T-cell (primary cell): ENCODE data around the gene RBM33. TPM values are rescaled to one million over a fixed set of nuclear protein-coding genes. Genes with fewer than 3 reads are reported as not detected.

Experiments
- ATAC-seq, 4 experiments: fragments of 200-7000 bp in 3 of 4; fragments of 150-1000 bp in 1 of 4; cut with Tn5 transposase; replicated peaks in 1 of 4; 1 replicate in 3 of 4; 2 replicates in 1 of 4; pipeline ENCODE4 v1.10.0; 2021; ENCODE audit warnings: moderate library complexity in 3 of 4, mild to moderate bottlenecking in 2 of 4, moderate number of reproducible peaks in 1 of 4
- CTCF ChIA-PET, 2 donors: fragments of 300-600 bp; sonication (Branson Sonifier 250); formaldehyde crosslinking; loops; one replicate each; lab custom pipeline; 2022; ENCODE audit warnings: antibody characterized with exemption in 2 of 2; lab: Charles Lee
- POLR2A ChIA-PET, 2 donors: fragments of 300-600 bp; sonication (Branson Sonifier 250); formaldehyde crosslinking; loops; one replicate each; lab custom pipeline; 2022; ENCODE audit warnings: antibody characterized with exemption in 2 of 2; lab: Charles Lee
- DNase-seq, 35 experiments: peaks; one replicate each; pipeline versions ENCODE4 v3.0.0 to v3.0.0-alpha.2; 2013 to 2023
- H3K27ac ChIP-seq: one replicate; pipeline ENCODE4 v1.5.1; 2013; ENCODE audit warnings: low read length
- H3K27me3 ChIP-seq, 2 experiments: replicated peaks in 1 of 2; 1 replicate in 1 of 2; 2 replicates in 1 of 2; pipeline versions ENCODE4 v1.6.1 to v1.7.0; 2013; ENCODE audit warnings: low read length in 1 of 2, mixed read lengths in 1 of 2; ENCODE audit not compliant: control insufficient read depth in 2 of 2, insufficient read depth in 2 of 2; ENCODE audit errors: extremely low read depth in 1 of 2
- H3K36me3 ChIP-seq, 2 donors: 1 replicate in 1 of 2; 2 replicates in 1 of 2; pipeline versions ENCODE4 v1.6.1 to v1.7.0; 2013; ENCODE audit warnings: low read length in 1 of 2; ENCODE audit not compliant: control insufficient read depth in 2 of 2, insufficient read depth in 1 of 2; ENCODE audit errors: extremely low read depth in 1 of 2
- H3K4me1 ChIP-seq, 2 experiments: 1 replicate in 1 of 2; 2 replicates in 1 of 2; pipeline versions ENCODE4 v1.6.1 to v1.7.0; 2013; ENCODE audit warnings: low read length in 2 of 2, mixed read lengths in 1 of 2; ENCODE audit not compliant: insufficient read depth in 2 of 2, control insufficient read depth in 1 of 2; ENCODE audit errors: extremely low read depth in 1 of 2
- H3K4me3 ChIP-seq, 2 donors: 1 replicate in 1 of 2; 2 replicates in 1 of 2; pipeline versions ENCODE4 v1.5.1 to v1.7.0; 2013; ENCODE audit warnings: mild to moderate bottlenecking in 2 of 2, low read length in 1 of 2, moderate library complexity in 1 of 2; ENCODE audit not compliant: control insufficient read depth in 1 of 2; ENCODE audit errors: extremely low read depth in 1 of 2
- H3K9me3 ChIP-seq: 2 replicates; pipeline ENCODE4 v1.7.0; 2013
- H3K27ac Mint-ChIP-seq, 2 donors: one replicate each; pipeline ENCODE4 v1.8.0; 2020 to 2021; ENCODE audit warnings: mild to moderate bottlenecking in 2 of 2, mixed read lengths in 2 of 2
- H3K27me3 Mint-ChIP-seq, 2 donors: one replicate each; pipeline ENCODE4 v1.8.0; 2021 to 2022; ENCODE audit warnings: mixed read lengths in 2 of 2
- H3K36me3 Mint-ChIP-seq: one replicate; pipeline ENCODE4 v1.8.0; 2021; ENCODE audit warnings: mixed read lengths
- H3K4me1 Mint-ChIP-seq, 3 donors: one replicate each; pipeline ENCODE4 v1.8.0; 2020 to 2022; ENCODE audit warnings: mixed read lengths in 3 of 3, mild to moderate bottlenecking in 1 of 3
- H3K4me3 Mint-ChIP-seq, 3 donors: one replicate each; pipeline ENCODE4 v1.8.0; 2020 to 2022; ENCODE audit warnings: mild to moderate bottlenecking in 3 of 3, mixed read lengths in 3 of 3, moderate library complexity in 3 of 3
- H3K9me3 Mint-ChIP-seq, 3 donors: one replicate each; pipeline ENCODE4 v1.8.0; 2020 to 2022; ENCODE audit warnings: mixed read lengths in 3 of 3
- WGBS: methylation state at CpG from one replicate; pipeline ENCODE4 v1.1.5; 2013; ENCODE audit warnings: missing lambda C conversion rate; ENCODE audit not compliant: insufficient coverage; 5-methylcytosine and 5-hydroxymethylcytosine counted together
- total RNA-seq, 35 experiments: library from RNA in 6 of 35; stranded (reverse) in 6 of 35; fragments of 120-200 nt in 1 of 35; gene quantifications; one replicate each; pipeline versions ENCODE4 v1.2.1 to v1.2.4 and lab custom pipeline; 2013 to 2026

Gene RBM33
- total RNA-seq, 5 donors from 2014 or later (not counting 1 experiment from before 2014, with no cell fraction given), result 157 to 180 (median 170) TPM

- DNase-seq, result no peak
- Mint-ChIP-seq H3K27me3 (peaks cover 0 to 9% of the 10 kb centered on the region in 2 donors), H3K36me3 (peaks cover 5% of the 10 kb centered on the region), H3K4me3 (no peak overlapping the region), H3K4me1 (peaks cover 0 to 5% (median 0%) of the 10 kb centered on the region in 3 donors), H3K9me3 (peaks cover 0 to 6% (median 6%) of the 10 kb centered on the region in 3 donors), H3K27ac (no peak overlapping the region)
- H3K27me3 ChIP-seq, result peaks cover 0 to 8% of the 10 kb centered on the region in 2 experiments
- POLR2A ChIA-PET, result no interaction called here
- no peak overlapping the region for H3K4me3 ChIP-seq
- H3K9me3 ChIP-seq, result peaks cover 4% of the 10 kb centered on the region
- no peak overlapping the region for H3K27ac ChIP-seq
- ATAC-seq, result no peak
- no peaks in the 10 kb centered on the region for H3K4me1 ChIP-seq
- no peaks in the 10 kb centered on the region for H3K36me3 ChIP-seq
- WGBS, result no CpG with 5 or more reads among the region's 6 CpGs
- CTCF ChIA-PET, result no interaction called here
These were observed 20.0 kb upstream of the RBM33 start for GRCh38 chr7:155624412-155624811.

DNA sequence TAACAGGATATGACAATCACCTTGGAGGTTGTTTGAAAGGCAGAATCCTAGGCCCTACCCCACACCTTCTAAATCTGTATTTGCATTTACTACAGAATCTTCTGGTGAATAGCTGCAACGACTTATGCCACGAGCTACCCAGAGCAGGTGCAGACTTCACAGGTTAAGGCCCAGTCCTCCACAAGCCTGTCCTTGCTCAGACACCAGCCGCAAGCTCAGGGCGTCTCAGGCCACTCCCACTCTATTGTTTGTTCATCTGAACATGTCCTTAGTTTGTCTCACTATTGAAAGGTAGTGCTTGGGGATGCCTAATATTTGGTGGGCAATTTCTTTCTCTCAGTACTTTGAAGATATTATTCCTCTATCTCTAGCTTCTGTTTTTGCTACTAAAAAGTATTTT is 18.9 kb upstream of the RBM33 start:
- Histone ChIP-seq H3K4me1 (no peaks in the 10 kb centered on the region), H3K27ac (no peak overlapping the region), H3K27me3 (peaks cover 0 to 8% of the 10 kb centered on the region in 2 experiments), H3K4me3 (no peak overlapping the region), H3K9me3 (peaks cover 4% of the 10 kb centered on the region), H3K36me3 (no peaks in the 10 kb centered on the region)
- Mint-ChIP-seq H3K27me3 (peaks cover 0 to 7% of the 10 kb centered on the region in 2 donors), H3K4me1 (peaks cover 3 to 8% (median 4%) of the 10 kb centered on the region in 3 donors), H3K9me3 (peaks cover 5 to 14% (median 11%) of the 10 kb centered on the region in 3 donors), H3K4me3 (no peak overlapping the region), H3K36me3 (peaks cover 5% of the 10 kb centered on the region), H3K27ac (no peak overlapping the region)
- CTCF ChIA-PET, result no interaction called here
- POLR2A ChIA-PET, result no interaction called here
- DNase-seq (no peak), ATAC-seq (no peak)
- WGBS, result 63% methylated on average over 2 of the region's 4 CpGs

DNA sequence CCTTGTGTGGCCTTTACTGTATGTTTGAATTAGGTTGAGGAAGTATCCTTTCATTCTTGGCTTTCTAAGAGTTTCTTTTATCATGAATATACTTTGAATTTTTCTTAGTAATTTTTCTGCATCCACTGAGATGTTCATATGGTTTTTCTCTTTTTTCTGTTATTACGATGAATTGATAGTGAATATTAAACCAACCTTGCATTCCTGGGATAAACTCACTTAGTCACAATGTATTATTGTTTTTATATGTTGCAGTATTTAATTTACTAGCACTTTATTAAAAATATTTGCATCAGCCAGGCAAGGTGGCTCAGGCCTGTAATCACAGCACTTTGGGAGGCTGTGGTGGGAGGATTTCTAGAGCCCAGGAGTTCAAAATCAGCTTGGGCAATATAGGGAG is 15.3 kb upstream of the RBM33 start:
- DNase-seq (no peak), ATAC-seq (no peak)
- no peak overlapping the region for H3K27ac ChIP-seq
- POLR2A ChIA-PET, result no interaction called here
- H3K36me3 Mint-ChIP-seq, result peaks cover 5% of the 10 kb centered on the region
- peaks cover 4% of the 10 kb centered on the region for H3K9me3 ChIP-seq
- no peak overlapping the region for H3K27ac Mint-ChIP-seq
- no peak overlapping the region for H3K4me3 Mint-ChIP-seq
- H3K4me1 Mint-ChIP-seq, result peaks cover 3 to 5% (median 4%) of the 10 kb centered on the region in 3 donors
- H3K27me3 Mint-ChIP-seq, result peaks cover 2% of the 10 kb centered on the region in 2 donors
- H3K36me3 ChIP-seq, result no peaks in the 10 kb centered on the region
- WGBS, result no CpG with 5 or more reads among the region's 1 CpG
- CTCF ChIA-PET, result no interaction called here
- H3K27me3 ChIP-seq, result no peaks in the 10 kb centered on the region
- H3K4me3 ChIP-seq, result no peak overlapping the region
- peaks cover 14 to 36% (median 24%) of the 10 kb centered on the region in 3 donors for H3K9me3 Mint-ChIP-seq
- H3K4me1 ChIP-seq, result no peaks in the 10 kb centered on the region

GRCh38 chr7:155631155-155631554 is 13.3 kb upstream of the RBM33 start:
- CTCF ChIA-PET, result no interaction called here
- Mint-ChIP-seq H3K4me3 (no peak overlapping the region), H3K9me3 (peaks cover 22 to 43% (median 27%) of the 10 kb centered on the region in 3 donors), H3K36me3 (peaks cover 5% of the 10 kb centered on the region), H3K27me3 (peaks cover 2 to 3% of the 10 kb centered on the region in 2 donors), H3K4me1 (peaks cover 3 to 5% (median 4%) of the 10 kb centered on the region in 3 donors), H3K27ac (no peak overlapping the region)
- peaks cover 4% of the 10 kb centered on the region for H3K9me3 ChIP-seq
- no peaks in the 10 kb centered on the region for H3K36me3 ChIP-seq
- DNase-seq (no peak), ATAC-seq (no peak)
- no peak overlapping the region for H3K4me3 ChIP-seq
- H3K27me3 ChIP-seq, result no peaks in the 10 kb centered on the region
- no peaks in the 10 kb centered on the region for H3K4me1 ChIP-seq
- no CpG with 5 or more reads among the region's 3 CpGs for WGBS
- no peak overlapping the region for H3K27ac ChIP-seq
- POLR2A ChIA-PET, result interaction anchor here in 1 of 2 donors (0.6 to 0.7 kb wide), 2 partner anchors 13 to 46 kb away, joined by 3 to 11 read pairs; no protein-coding TSS in a partner anchor

GRCh38 chr7:155635817-155636216 is 8.6 kb upstream of the RBM33 start:
- Histone ChIP-seq H3K4me1 (no peaks in the 10 kb centered on the region), H3K36me3 (no peaks in the 10 kb centered on the region), H3K9me3 (peaks cover 3% of the 10 kb centered on the region), H3K27ac (no peak overlapping the region), H3K4me3 (no peak overlapping the region), H3K27me3 (no peaks in the 10 kb centered on the region)
- Mint-ChIP-seq H3K27me3 (peaks cover 3 to 6% of the 10 kb centered on the region in 2 donors), H3K4me3 (no peak overlapping the region), H3K4me1 (no peaks in the 10 kb centered on the region), H3K27ac (no peak overlapping the region), H3K36me3 (peaks cover 14% of the 10 kb centered on the region), H3K9me3 (peaks cover 24 to 54% (median 26%) of the 10 kb centered on the region in 3 donors)
- DNase-seq (no peak), ATAC-seq (no peak)
- WGBS, result 94% methylated on average over 2 of the region's 3 CpGs
- ChIA-PET CTCF (interaction anchor here in 1 of 2 donors (0.6 kb wide), 1 partner anchor 334 kb away, joined by 3 read pairs; no protein-coding TSS in a partner anchor), POLR2A (no interaction called here)

- ATAC-seq (no peak), DNase-seq (no peak)
- no peaks in the 10 kb centered on the region for H3K4me1 ChIP-seq
- no peak overlapping the region for H3K4me3 Mint-ChIP-seq
- peaks cover 3% of the 10 kb centered on the region for H3K9me3 ChIP-seq
- H3K4me3 ChIP-seq, result no peak overlapping the region
- H3K27me3 ChIP-seq, result no peaks in the 10 kb centered on the region
- POLR2A ChIA-PET, result interaction anchor here in 1 of 2 donors (0.6 kb wide), 1 partner anchor 1228 kb away, joined by 3 read pairs; no protein-coding TSS in a partner anchor
- CTCF ChIA-PET, result no interaction called here
- WGBS, result 33% methylated on average over 1 of the region's 4 CpGs
- peaks cover 3 to 6% of the 10 kb centered on the region in 2 donors for H3K27me3 Mint-ChIP-seq
- peaks cover 0 to 3% (median 1%) of the 10 kb centered on the region in 3 donors for H3K4me1 Mint-ChIP-seq
- peaks cover 20 to 43% (median 20%) of the 10 kb centered on the region in 3 donors for H3K9me3 Mint-ChIP-seq
- H3K27ac ChIP-seq, result no peak overlapping the region
- no peak overlapping the region for H3K27ac Mint-ChIP-seq
- H3K36me3 ChIP-seq, result peaks cover 2 to 4% of the 10 kb centered on the region in 2 donors
- peaks cover 27% of the 10 kb centered on the region for H3K36me3 Mint-ChIP-seq
These were observed 7.3 kb upstream of the RBM33 start for GRCh38 chr7:155637155-155637554.
